ENCODE data around the gene SHC2. TPM values are rescaled to one million over a fixed set of nuclear protein-coding genes. Genes with fewer than 3 reads are reported as not detected.

The SHC2 gene
- total and polyA plus RNA-seq, 2 of the 13 experiments (the other 11 are each of a cell fraction or from before 2014, with no cell fraction given): 9.0 to 18.3 TPM

GRCh38 chr19:428149-428548 is 32.7 kb downstream of the SHC2 start (continued):
- no peak for TF ChIP-seq ZNF407 (CRISPR knock-in tag; IDR thresholded peaks at IDR 0.05; ENCODE audit: not compliant biosample characterization)
- TF ChIP-seq KIAA2018 (CRISPR knock-in tag; IDR thresholded peaks at IDR 0.05; ENCODE audit: borderline replicate concordance): no peak
- no peak for TF ChIP-seq ZUFSP (CRISPR knock-in tag; IDR thresholded peaks at IDR 0.05; ENCODE audit: borderline replicate concordance)
- TF ChIP-seq ZNF329 (CRISPR knock-in tag; IDR thresholded peaks at IDR 0.05; ENCODE audit: low read depth): no peak
- no peak for TF ChIP-seq ZNF326 (CRISPR knock-in tag; IDR thresholded peaks at IDR 0.05; ENCODE audit: borderline replicate concordance)
- no peak for TF ChIP-seq ELF4 (CRISPR knock-in tag; IDR thresholded peaks at IDR 0.05; ENCODE audit: borderline replicate concordance)
- no peak for TF ChIP-seq ZNF234 (CRISPR knock-in tag; conservative IDR thresholded peaks at IDR 0.05)
- no peak for TF ChIP-seq ZNF839 (CRISPR knock-in tag; IDR thresholded peaks at IDR 0.05; ENCODE audit: borderline replicate concordance)
- no peak for TF ChIP-seq RORA (CRISPR knock-in tag; IDR thresholded peaks at IDR 0.05)
